ENCODE measurements around the gene ELMOD3. TPM values are rescaled to one million over a fixed set of nuclear protein-coding genes. Genes with fewer than 3 reads are reported as not detected.

The ELMOD3 gene
- total and polyA plus RNA-seq, 3 experiments from 2014 or later = 12.2 to 14.4 (median 13.6) TPM

GRCh38 chr2:85400023-85400422 lies 45.5 kb downstream of the ELMOD3 start:
- Histone ChIP-seq H3K4me1 (ENCODE audit: insufficient read depth, low read length) (peaks cover 3% of the 10 kb centered on the region), H3K27me3 (ENCODE audit: insufficient read depth, low read length, poor library complexity, severe bottlenecking) (no peaks in the 10 kb centered on the region), H3K9me3 (ENCODE audit: low read length) (no peaks in the 10 kb centered on the region), H3K27ac (ENCODE audit: low read depth, low read length) (no peak overlapping the region), H3K36me3 (ENCODE audit: insufficient read depth, low read length) (no peaks in the 10 kb centered on the region), H3K4me3 (ENCODE audit: low read length) (no peak overlapping the region)
- Mint-ChIP-seq H3K36me3 (peaks cover 0 to 33% (median 12%) of the 10 kb centered on the region in 3 donors), H3K4me1 (peaks cover 1 to 6% (median 2%) of the 10 kb centered on the region in 3 donors), H3K4me3 (no peak overlapping the region), H3K27me3 (no peaks in the 10 kb centered on the region), H3K27ac (no peak overlapping the region), H3K9me3 (peaks cover 5 to 17% (median 16%) of the 10 kb centered on the region in 5 donors)
- ChIA-PET CTCF (interaction anchor here (1.1 to 1.5 kb wide), 2 partner anchors 19 to 152 kb away, joined by 3 to 6 read pairs; partner anchors contain the start of gene SH2D6), POLR2A (no interaction called here)
- DNase-seq = peak in 1 of 5 donors; percentile 17

GRCh38 chr2:85400541-85401463 lies 46.2 kb downstream of the ELMOD3 start:
- Histone ChIP-seq H3K4me1 (ENCODE audit: insufficient read depth, low read length) (peaks cover 10% of the 10 kb centered on the region), H3K27ac (ENCODE audit: low read depth, low read length) (no peak overlapping the region), H3K27me3 (ENCODE audit: insufficient read depth, low read length, poor library complexity, severe bottlenecking) (no peaks in the 10 kb centered on the region), H3K9me3 (ENCODE audit: low read length) (no peaks in the 10 kb centered on the region), H3K4me3 (ENCODE audit: low read length) (no peak overlapping the region), H3K36me3 (ENCODE audit: insufficient read depth, low read length) (no peaks in the 10 kb centered on the region)
- POLR2A ChIA-PET = interaction anchor here (1.0 kb wide), 1 partner anchor 73 kb away, joined by 3 read pairs; the partner anchor contains the start of gene TGOLN2
- CTCF ChIA-PET = interaction anchor here (1.1 to 1.5 kb wide), 2 partner anchors 20 to 151 kb away, joined by 3 to 6 read pairs; no protein-coding TSS in a partner anchor
- peaks cover 8 to 14% (median 10%) of the 10 kb centered on the region in 3 donors for H3K4me1 Mint-ChIP-seq
- peak in 1 of 5 donors; percentile 19 for DNase-seq
- no peak overlapping the region for H3K4me3 Mint-ChIP-seq
- H3K36me3 Mint-ChIP-seq = peaks cover 0 to 29% (median 12%) of the 10 kb centered on the region in 3 donors
- peak overlapping the region in 2 of 8 donors; percentile 12 to 70 for H3K27ac Mint-ChIP-seq
- H3K9me3 Mint-ChIP-seq = peaks cover 5 to 20% (median 19%) of the 10 kb centered on the region in 5 donors
- no peaks in the 10 kb centered on the region for H3K27me3 Mint-ChIP-seq

GRCh38 chr2:85401464-85401805 lies 46.9 kb downstream of the ELMOD3 start:
- H3K4me1 ChIP-seq (ENCODE audit: insufficient read depth, low read length) = peaks cover 17% of the 10 kb centered on the region
- ChIA-PET POLR2A (interaction anchor here (1.0 kb wide), 1 partner anchor 74 kb away, joined by 3 read pairs; the partner anchor contains the start of gene TGOLN2), CTCF (interaction anchor here (1.1 to 1.5 kb wide), 2 partner anchors 19 to 151 kb away, joined by 3 to 6 read pairs; no protein-coding TSS in a partner anchor)
- no peak overlapping the region for H3K27ac ChIP-seq (ENCODE audit: low read depth, low read length)
- H3K9me3 Mint-ChIP-seq = peaks cover 5 to 20% (median 19%) of the 10 kb centered on the region in 5 donors
- H3K36me3 ChIP-seq (ENCODE audit: insufficient read depth, low read length) = no peaks in the 10 kb centered on the region
- peaks cover 10 to 16% (median 15%) of the 10 kb centered on the region in 3 donors for H3K4me1 Mint-ChIP-seq
- peaks cover 0 to 29% (median 12%) of the 10 kb centered on the region in 3 donors for H3K36me3 Mint-ChIP-seq
- H3K27me3 ChIP-seq (ENCODE audit: insufficient read depth, low read length, poor library complexity, severe bottlenecking) = no peaks in the 10 kb centered on the region
- no peak overlapping the region for H3K4me3 ChIP-seq (ENCODE audit: low read length)
- peak in 1 of 5 donors; percentile 30 for DNase-seq
- H3K4me3 Mint-ChIP-seq = no peak overlapping the region
- H3K27ac Mint-ChIP-seq = no peak overlapping the region
- H3K9me3 ChIP-seq (ENCODE audit: low read length) = no peaks in the 10 kb centered on the region
- no peaks in the 10 kb centered on the region for H3K27me3 Mint-ChIP-seq

GRCh38 chr2:85401844-85402243 lies 47.3 kb downstream of the ELMOD3 start:
- no peaks in the 10 kb centered on the region for H3K27me3 ChIP-seq (ENCODE audit: insufficient read depth, low read length, poor library complexity, severe bottlenecking)
- H3K27me3 Mint-ChIP-seq = no peaks in the 10 kb centered on the region
- ChIA-PET POLR2A (interaction anchor here (1.0 kb wide), 1 partner anchor 75 kb away, joined by 3 read pairs; the partner anchor contains the start of gene TGOLN2), CTCF (interaction anchor here (1.1 kb wide), 1 partner anchor 19 kb away, joined by 3 read pairs; no protein-coding TSS in a partner anchor)
- no peak overlapping the region for H3K27ac ChIP-seq (ENCODE audit: low read depth, low read length)
- H3K4me3 Mint-ChIP-seq = no peak overlapping the region
- peaks cover 0 to 29% (median 12%) of the 10 kb centered on the region in 3 donors for H3K36me3 Mint-ChIP-seq
- H3K9me3 ChIP-seq (ENCODE audit: low read length) = no peaks in the 10 kb centered on the region
- H3K27ac Mint-ChIP-seq = no peak overlapping the region
- peaks cover 18% of the 10 kb centered on the region for H3K4me1 ChIP-seq (ENCODE audit: insufficient read depth, low read length)
- peaks cover 5 to 20% (median 19%) of the 10 kb centered on the region in 5 donors for H3K9me3 Mint-ChIP-seq
- peak in 1 of 5 donors; percentile 34 for DNase-seq
- H3K36me3 ChIP-seq (ENCODE audit: insufficient read depth, low read length) = no peaks in the 10 kb centered on the region
- H3K4me1 Mint-ChIP-seq = peaks cover 10 to 16% (median 15%) of the 10 kb centered on the region in 3 donors
- H3K4me3 ChIP-seq (ENCODE audit: low read length) = no peak overlapping the region

GRCh38 chr2:85405201-85406059 lies 50.9 kb downstream of the ELMOD3 start:
- no peak overlapping the region for H3K27ac ChIP-seq (ENCODE audit: low read depth, low read length)
- H3K36me3 ChIP-seq (ENCODE audit: insufficient read depth, low read length) = no peaks in the 10 kb centered on the region
- H3K4me3 Mint-ChIP-seq = peak overlapping the region; percentile 1 to 88 (median 52)
- H3K4me1 ChIP-seq (ENCODE audit: insufficient read depth, low read length) = peaks cover 42% of the 10 kb centered on the region
- H3K4me1 Mint-ChIP-seq = peaks cover 36 to 44% (median 44%) of the 10 kb centered on the region in 3 donors
- peak overlapping the region; percentile 43 to 91 (median 70) for H3K27ac Mint-ChIP-seq
- DNase-seq = peak in 4 of 5 donors; percentile 45 to 76 (median 54)
- peak overlapping the region; percentile 42 for H3K4me3 ChIP-seq (ENCODE audit: low read length)
- ChIA-PET POLR2A (interaction anchor here (2.1 kb wide), 1 partner anchor 134 kb away, joined by 9 read pairs; the partner anchor contains the start of gene MAT2A), CTCF (interaction anchor here (0.9 to 1.7 kb wide), 2 partner anchors 14 to 147 kb away, joined by 4 to 5 read pairs; no protein-coding TSS in a partner anchor)
- H3K27me3 ChIP-seq (ENCODE audit: insufficient read depth, low read length, poor library complexity, severe bottlenecking) = no peaks in the 10 kb centered on the region
- no peaks in the 10 kb centered on the region for H3K27me3 Mint-ChIP-seq
- H3K36me3 Mint-ChIP-seq = peaks cover 0 to 16% (median 12%) of the 10 kb centered on the region in 3 donors
- H3K9me3 ChIP-seq (ENCODE audit: low read length) = no peaks in the 10 kb centered on the region
- H3K9me3 Mint-ChIP-seq = peaks cover 5 to 20% (median 19%) of the 10 kb centered on the region in 5 donors

- peak within 1 kb of the TSS; percentile 26 to 91 (median 62) for H3K27ac Mint-ChIP-seq
- peaks cover 0 to 2% (median 0%) of the 10 kb centered on the region in 3 donors for H3K36me3 Mint-ChIP-seq
- peak within 1 kb of the TSS; percentile 67 to 91 (median 78) for H3K4me3 Mint-ChIP-seq
- no peaks in the 10 kb centered on the region for H3K36me3 ChIP-seq (ENCODE audit: insufficient read depth, low read length)
- no peak within 1 kb of the TSS for H3K27ac ChIP-seq (ENCODE audit: low read depth, low read length)
- peaks cover 5% of the 10 kb centered on the region in 2 donors for H3K27me3 Mint-ChIP-seq
- CTCF ChIA-PET = no interaction called here
- peak in 2 of 5 donors; percentile 19 to 25 for DNase-seq
- no peaks in the 10 kb centered on the region for H3K9me3 ChIP-seq (ENCODE audit: low read length)
- POLR2A ChIA-PET = no interaction called here
- peaks cover 41 to 56% (median 46%) of the 10 kb centered on the region in 3 donors for H3K4me1 Mint-ChIP-seq
- H3K9me3 Mint-ChIP-seq = peaks cover 0 to 3% (median 3%) of the 10 kb centered on the region in 5 donors
- H3K27me3 ChIP-seq (ENCODE audit: insufficient read depth, low read length, poor library complexity, severe bottlenecking) = no peaks in the 10 kb centered on the region
- H3K4me3 ChIP-seq (ENCODE audit: low read length) = peak within 1 kb of the TSS; percentile 40
- peaks cover 52% of the 10 kb centered on the region for H3K4me1 ChIP-seq (ENCODE audit: insufficient read depth, low read length)
These were observed 55.4 kb downstream of the ELMOD3 start, which contains the start of gene CAPG for GRCh38 chr2:85409845-85410583. TSS of gene CAPG (minus strand) at chr2:85410366. CDS start at chr2:85402145, 8,221 bp downstream.

Data from CD8-positive, alpha-beta memory T cell (primary cell).